ENCODE data around the gene SLC66A3.
A peak's percentile ranks its signal among the peaks of the same experiment; 100 is the strongest.

Gene SLC66A3

GRCh38 chr2:11157296-11157695 is 2.0 kb downstream of the SLC66A3 start:
- H3K4me3 Mint-ChIP-seq, result no peak overlapping the region
- no peak for DNase-seq
- H3K27me3 Mint-ChIP-seq (ENCODE audit: low read depth, poor library complexity), result peaks cover 39% of the 10 kb centered on the region
- no peak for TF ChIP-seq CTCF (IDR thresholded peaks at IDR 0.05)
- peaks cover 25% of the 10 kb centered on the region for H3K4me1 Mint-ChIP-seq
- H3K36me3 Mint-ChIP-seq (ENCODE audit: low read depth), result no peaks in the 10 kb centered on the region
- H3K9me3 Mint-ChIP-seq, result no peaks in the 10 kb centered on the region
- no peak overlapping the region for H3K27ac Mint-ChIP-seq

- no peaks in the 10 kb centered on the region for H3K9me3 Mint-ChIP-seq
- H3K27me3 Mint-ChIP-seq (ENCODE audit: low read depth, poor library complexity), result peaks cover 34% of the 10 kb centered on the region
- H3K36me3 Mint-ChIP-seq (ENCODE audit: low read depth), result no peaks in the 10 kb centered on the region
- TF ChIP-seq CTCF (IDR thresholded peaks at IDR 0.05), result no peak
- DNase-seq, result no peak
- no peak overlapping the region for H3K27ac Mint-ChIP-seq
- no peak overlapping the region for H3K4me3 Mint-ChIP-seq
- peaks cover 25% of the 10 kb centered on the region for H3K4me1 Mint-ChIP-seq
These were observed 2.5 kb downstream of the SLC66A3 start for GRCh38 chr2:11157731-11158130.

GRCh38 chr2:11158916-11159573 is 3.8 kb downstream of the SLC66A3 start:
- Mint-ChIP-seq H3K9me3 (no peaks in the 10 kb centered on the region), H3K4me1 (peaks cover 28% of the 10 kb centered on the region), H3K27ac (no peak overlapping the region), H3K4me3 (no peak overlapping the region), H3K27me3 (ENCODE audit: low read depth, poor library complexity) (peaks cover 25% of the 10 kb centered on the region), H3K36me3 (ENCODE audit: low read depth) (no peaks in the 10 kb centered on the region)
- DNase-seq, result peak; percentile 39
- TF ChIP-seq CTCF (IDR thresholded peaks at IDR 0.05), result no peak

GRCh38 chr2:11159574-11160170 is 4.4 kb downstream of the SLC66A3 start:
- Mint-ChIP-seq H3K9me3 (no peaks in the 10 kb centered on the region), H3K4me3 (no peak overlapping the region), H3K4me1 (peaks cover 24% of the 10 kb centered on the region), H3K36me3 (ENCODE audit: low read depth) (no peaks in the 10 kb centered on the region), H3K27ac (no peak overlapping the region), H3K27me3 (ENCODE audit: low read depth, poor library complexity) (peaks cover 19% of the 10 kb centered on the region)
- no peak for TF ChIP-seq CTCF (IDR thresholded peaks at IDR 0.05)
- DNase-seq, result no peak

- no peak overlapping the region for H3K4me3 Mint-ChIP-seq
- H3K27ac Mint-ChIP-seq, result no peak overlapping the region
- no peaks in the 10 kb centered on the region for H3K9me3 Mint-ChIP-seq
- no peak for DNase-seq
- H3K4me1 Mint-ChIP-seq, result peaks cover 24% of the 10 kb centered on the region
- no peaks in the 10 kb centered on the region for H3K36me3 Mint-ChIP-seq (ENCODE audit: low read depth)
- H3K27me3 Mint-ChIP-seq (ENCODE audit: low read depth, poor library complexity), result peaks cover 18% of the 10 kb centered on the region
- TF ChIP-seq CTCF (IDR thresholded peaks at IDR 0.05), result no peak
These were observed 5.0 kb downstream of the SLC66A3 start for GRCh38 chr2:11160256-11160655.
